ENCODE results near the gene MERTK. TPM values are rescaled to one million over a fixed set of nuclear protein-coding genes. Genes with fewer than 3 reads are reported as not detected.

MERTK gene
- total and polyA plus RNA-seq, 2 of the 8 experiments (the other 6 are each of a cell fraction or from before 2014, with no cell fraction given), result 6.5 to 7.0 TPM

DNA sequence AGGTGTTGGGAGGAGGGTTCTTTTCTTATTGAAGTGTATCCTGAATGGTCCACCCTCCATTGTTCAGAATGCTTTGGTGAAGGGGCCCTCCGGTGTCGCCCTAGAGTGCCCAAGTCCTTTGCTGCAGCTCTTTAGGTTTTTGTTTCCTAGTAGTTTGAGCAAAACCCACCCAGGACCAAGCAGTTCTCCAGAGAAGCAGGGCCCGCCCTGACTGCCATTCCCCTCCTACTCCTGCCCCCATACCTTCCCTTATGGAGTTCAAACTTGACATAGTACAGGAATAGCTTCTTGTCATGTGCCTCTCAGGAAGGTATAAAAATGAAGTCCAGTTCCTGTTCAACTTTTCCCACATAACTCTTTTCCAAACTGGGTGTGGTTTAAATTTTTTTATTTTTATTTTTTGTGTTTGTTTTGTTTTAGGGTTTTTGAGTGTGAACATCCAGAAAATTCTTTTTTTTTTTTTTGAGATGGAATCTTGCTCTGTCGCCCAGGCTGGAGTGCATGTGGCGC lies 5.6 kb downstream of the MERTK start:
- TF ChIP-seq ASH2L (IDR thresholded peaks at IDR 0.05; ENCODE audit: low read length) (peak; percentile 13), USF2 (IDR thresholded peaks at IDR 0.05; ENCODE audit: low read length) (no peak)
- no peak overlapping the region for H2AFZ ChIP-seq (ENCODE audit: low read length)
- FAIRE-seq, result no peak
- peaks cover 3% of the 10 kb centered on the region for H3K23me2 ChIP-seq (ENCODE audit: low read depth, low read length)
- no peaks in the 10 kb centered on the region for H3K79me1 ChIP-seq (ENCODE audit: low read depth, low read length)
- no peak overlapping the region for H2AK5ac ChIP-seq (ENCODE audit: low read depth, low read length)
- CTCF ChIA-PET (ENCODE audit: partially characterized antibody), result interaction anchor here (0.9 to 3.5 kb wide), 8 partner anchors 9 to 144 kb away, joined by 3 to 19 read pairs (median 5); no protein-coding TSS in a partner anchor
- no peaks in the 10 kb centered on the region for H3K9me3 ChIP-seq (ENCODE audit: insufficient read depth in 2 of 2, low read depth in 1 of 2, low read length in 1 of 2)
- H2BK20ac ChIP-seq (ENCODE audit: low read length), result no peak overlapping the region
- POLR2A ChIA-PET (ENCODE audit: partially characterized antibody), result interaction anchor here (1.5 kb wide), 1 partner anchor 42 kb away, joined by 5 read pairs; no protein-coding TSS in a partner anchor
- H2BK15ac ChIP-seq (ENCODE audit: low read length), result no peak overlapping the region
- H2BK120ac ChIP-seq (replicated peaks; ENCODE audit: low read depth, low read length), result no peak overlapping the region
- H3K56ac ChIP-seq (replicated peaks; ENCODE audit: insufficient read length, low read depth, low read length), result no peak overlapping the region
- no peak overlapping the region for H3K14ac ChIP-seq (ENCODE audit: insufficient read length)
- H3K4me3 ChIP-seq (ENCODE audit: extremely low read depth in 1 of 4, insufficient read depth in 2 of 4, low read depth in 3 of 4, low read length in 4 of 4), result no peak overlapping the region; a peak in 2 of 8 replicates
- H3K18ac ChIP-seq (ENCODE audit: extremely low read depth, low read length), result no peak overlapping the region
- no peak overlapping the region for H3K4ac ChIP-seq (replicated peaks; ENCODE audit: insufficient read length, low read depth, low read length)
- no peak overlapping the region for H3K27ac ChIP-seq (ENCODE audit: low read depth, low read length)
- H4K91ac ChIP-seq (replicated peaks; ENCODE audit: insufficient read length, low read length), result no peak overlapping the region
- WGBS, 2 experiments (ENCODE audit: extremely low coverage in 1 of 2, insufficient coverage in 1 of 2, insufficient read length in 1 of 2, insufficient replicate concordance in 2 of 2, low coverage in 1 of 2, low lambda C conversion rate in 2 of 2, missing lambda C conversion rate in 1 of 2), result 68% methylated on average over 3 of the region's 5 CpGs; no CpG with 5 or more reads in 1 of the 2 experiments
- DNase-seq (ENCODE audit: low read depth in 1 of 2, low spot score in 2 of 2), result no peak
- no peak overlapping the region for H4K8ac ChIP-seq (ENCODE audit: extremely low read depth, insufficient read depth, low read length)
- H4K20me1 ChIP-seq (replicated peaks in 1 of 2; ENCODE audit: control insufficient read depth in 1 of 2, insufficient read depth in 2 of 2, low read length in 2 of 2), result peaks cover 4% of the 10 kb centered on the region in 2 experiments
- H2BK5ac ChIP-seq (ENCODE audit: low read depth, low read length), result no peak overlapping the region
- no peaks in the 10 kb centered on the region; a peak in 1 of 4 replicates for H3K79me2 ChIP-seq (ENCODE audit: control insufficient read depth in 1 of 2, insufficient read depth in 2 of 2, low read length in 2 of 2)
- peaks cover 2 to 16% (median 4%) of the 10 kb centered on the region in 4 experiments; a peak in 6 of 7 replicates for H3K4me1 ChIP-seq (replicated peaks in 1 of 4; ENCODE audit: control insufficient read depth in 3 of 4, insufficient read depth in 4 of 4, low read length in 3 of 4)
- H2BK12ac ChIP-seq (ENCODE audit: low read depth, low read length), result no peak overlapping the region
- no peak overlapping the region for H4K5ac ChIP-seq (ENCODE audit: insufficient read length, low read depth, low read length)
- peak overlapping the region in 1 of 2 experiments; percentile 15; a peak in 1 of 4 replicates for H3K4me2 ChIP-seq (ENCODE audit: insufficient read depth in 1 of 2, low read depth in 2 of 2, low read length in 2 of 2)
- peaks cover 0 to 13% (median 5%) of the 10 kb centered on the region in 4 experiments; a peak in 5 of 7 replicates for H3K27me3 ChIP-seq (replicated peaks in 1 of 4; ENCODE audit: control insufficient read depth in 3 of 4, extremely low read depth in 1 of 4, insufficient read depth in 3 of 4, low read length in 3 of 4)
- H3K23ac ChIP-seq (ENCODE audit: insufficient read length), result no peak overlapping the region
- no peak overlapping the region for H3K9ac ChIP-seq (replicated peaks in 1 of 4; ENCODE audit: extremely low read depth in 1 of 4, low read depth in 3 of 4, low read length in 3 of 4)
- H3K36me3 ChIP-seq (ENCODE audit: control insufficient read depth in 2 of 4, insufficient read depth in 4 of 4, low read length in 3 of 4), result no peaks in the 10 kb centered on the region

Measured in H1 (cell line).